HG03108 (cell line): Measurements from ENCODE around the gene SPATS2L.

ENCODE experiments used
- ATAC-seq: cut with Tn5 transposase; IDR thresholded peaks from one replicate; pipeline ENCODE4 v1.9.1; 2021; ENCODE audit warnings: moderate library complexity; ENCODE audit not compliant: unreplicated experiment

SPATS2L gene

DNA sequence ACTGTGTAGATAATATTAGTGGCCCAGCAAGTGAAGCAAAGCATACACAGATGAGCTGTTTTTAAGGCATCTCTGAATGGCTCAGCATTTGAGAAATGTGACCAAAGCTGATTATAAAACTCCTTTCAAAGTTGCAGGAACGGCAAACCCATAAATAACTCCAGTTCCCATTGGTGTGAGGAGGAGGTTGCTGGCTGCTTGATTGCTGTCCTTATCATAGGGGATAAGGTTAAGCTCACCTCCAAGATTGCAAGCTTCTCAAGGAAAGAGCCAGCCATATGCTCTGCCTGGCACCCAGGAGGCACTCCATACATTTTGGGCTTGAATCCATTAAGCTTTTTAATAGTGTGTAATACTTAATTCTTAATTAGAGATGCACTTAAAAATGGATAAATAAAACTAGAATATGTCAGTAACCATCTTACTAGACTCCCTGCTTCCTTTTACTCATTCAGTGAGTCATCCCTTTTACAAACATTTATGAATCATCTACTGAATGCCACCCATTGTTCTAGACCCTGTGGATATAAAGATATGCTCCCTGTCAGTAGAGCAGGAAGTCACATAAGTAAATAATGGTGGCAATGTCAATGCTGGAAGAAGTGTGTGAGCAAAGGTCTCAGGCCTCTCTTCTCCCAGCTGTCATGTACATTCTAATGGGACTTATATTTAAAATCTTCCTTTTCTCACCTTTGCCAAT, 99.3 kb downstream of the SPATS2L start:
- ATAC-seq = peak; percentile 39

DNA sequence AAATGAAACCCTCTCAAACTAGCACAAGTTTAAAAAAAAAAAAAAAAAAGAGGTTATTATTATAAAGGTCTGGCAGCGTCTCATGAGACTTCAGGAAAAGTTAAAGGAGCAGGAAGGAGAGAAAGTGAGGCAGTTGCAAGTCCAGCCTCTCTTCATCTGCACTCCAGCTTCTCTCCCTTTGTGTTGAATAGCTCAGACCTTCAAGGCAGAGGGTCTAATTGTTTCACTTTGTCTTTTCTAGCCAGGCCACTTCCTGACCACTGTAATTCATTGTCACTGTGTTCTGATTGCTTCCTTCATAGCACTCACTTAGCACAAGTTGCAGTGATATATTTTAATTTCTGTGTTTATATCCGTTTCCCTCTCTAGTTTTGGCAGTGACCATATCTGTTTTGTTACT, 99.9 kb downstream of the SPATS2L start:
- ATAC-seq = peak; percentile 62

DNA sequence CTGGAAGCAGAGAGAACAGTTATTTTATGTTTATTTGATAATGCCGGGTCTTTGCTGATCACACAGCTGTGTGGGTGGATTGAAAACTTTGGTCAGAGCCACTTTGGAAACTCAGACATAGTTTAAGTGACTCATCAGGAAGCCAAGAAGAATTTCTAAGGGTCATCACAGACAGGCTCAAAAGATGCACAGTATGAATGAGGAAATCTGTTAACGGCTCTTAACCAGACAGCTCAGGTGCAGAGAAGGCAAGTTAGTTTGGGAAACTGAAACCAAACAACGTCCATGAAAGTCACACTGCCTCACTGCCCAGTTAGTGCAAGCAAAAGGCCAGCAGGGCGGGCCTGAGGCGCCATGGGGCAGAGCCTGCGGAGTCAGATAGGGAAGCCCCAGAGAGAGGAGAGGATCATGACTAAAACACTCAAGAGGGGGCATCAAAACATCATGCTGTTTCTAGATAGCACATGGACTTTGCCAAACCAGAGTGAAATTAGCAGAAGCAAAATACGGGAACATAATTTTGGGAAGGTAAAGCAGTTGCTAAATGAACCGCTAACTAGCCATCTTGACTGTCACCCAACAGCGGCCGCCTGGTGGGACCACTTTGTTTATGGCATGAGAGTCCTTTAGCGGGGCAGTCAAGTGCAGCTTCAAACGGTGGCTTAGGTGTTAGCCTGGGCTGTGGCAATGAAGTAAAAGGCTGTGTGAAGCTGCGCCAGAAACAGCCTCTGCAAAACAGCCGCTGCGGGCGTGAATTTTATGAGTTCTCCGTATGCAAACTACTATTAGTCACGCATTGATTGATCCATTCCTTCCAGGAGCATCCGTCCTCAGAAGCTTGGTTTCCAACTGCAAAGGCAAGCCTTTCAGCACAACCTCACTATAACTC, 102.2 kb downstream of the SPATS2L start:
- no peak for ATAC-seq

DNA sequence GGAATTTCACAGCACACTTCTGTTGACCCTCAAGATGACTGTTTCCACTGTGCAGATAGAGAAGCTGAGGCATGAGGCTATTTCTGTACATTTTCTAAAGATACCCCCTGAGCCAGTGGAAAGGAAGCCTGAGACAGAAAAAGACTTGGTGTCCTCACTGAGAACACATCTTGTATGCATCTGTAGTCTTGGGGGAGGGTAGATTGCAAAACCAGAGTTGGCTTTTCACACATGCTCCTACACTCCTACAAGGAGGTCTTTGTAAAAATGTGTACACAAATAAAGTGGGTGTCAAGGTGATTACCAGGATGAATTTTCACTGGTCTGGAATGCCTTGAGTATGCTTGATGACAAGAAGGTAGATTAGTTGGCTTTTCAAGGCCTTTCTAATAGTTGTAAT, 105.3 kb downstream of the SPATS2L start:
- no peak for ATAC-seq

DNA sequence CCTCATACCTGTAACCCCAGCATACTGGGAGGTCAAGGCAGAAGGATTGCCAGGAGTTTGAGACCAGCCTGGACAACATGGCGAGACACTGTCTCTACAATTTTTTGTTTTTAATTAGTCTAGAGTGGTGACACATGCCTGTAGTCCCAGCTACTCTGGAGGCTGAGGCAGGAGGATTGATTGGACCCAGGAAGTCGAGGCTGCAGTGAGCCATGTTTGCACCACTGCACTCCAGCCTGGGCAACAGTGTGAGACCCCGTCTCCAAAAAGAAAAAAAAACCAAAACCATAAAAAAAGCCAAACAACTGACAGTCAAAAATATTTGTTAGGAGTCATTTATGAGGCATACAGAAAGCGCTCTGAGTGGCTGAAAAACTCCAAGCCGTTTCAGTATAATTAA, 107.9 kb downstream of the SPATS2L start:
- no peak for ATAC-seq

DNA sequence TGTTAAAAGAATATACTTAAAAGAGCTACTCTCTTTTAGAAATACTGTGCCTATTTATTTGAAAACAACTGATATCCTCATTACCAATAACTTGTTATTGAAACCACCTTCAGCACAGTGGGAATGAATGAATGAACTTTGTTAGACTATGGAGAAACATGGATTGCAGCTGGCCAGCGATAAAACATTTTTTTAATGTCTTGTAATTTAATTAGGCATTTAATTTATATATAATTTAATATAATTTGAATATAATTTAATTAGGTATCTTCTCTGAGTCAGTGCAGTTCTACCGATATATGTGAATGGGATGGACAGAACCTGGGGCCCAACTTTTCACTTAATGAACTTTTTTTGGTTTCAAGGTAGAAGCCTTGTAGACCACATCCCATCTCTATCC, 109.0 kb downstream of the SPATS2L start:
- no peak for ATAC-seq

DNA sequence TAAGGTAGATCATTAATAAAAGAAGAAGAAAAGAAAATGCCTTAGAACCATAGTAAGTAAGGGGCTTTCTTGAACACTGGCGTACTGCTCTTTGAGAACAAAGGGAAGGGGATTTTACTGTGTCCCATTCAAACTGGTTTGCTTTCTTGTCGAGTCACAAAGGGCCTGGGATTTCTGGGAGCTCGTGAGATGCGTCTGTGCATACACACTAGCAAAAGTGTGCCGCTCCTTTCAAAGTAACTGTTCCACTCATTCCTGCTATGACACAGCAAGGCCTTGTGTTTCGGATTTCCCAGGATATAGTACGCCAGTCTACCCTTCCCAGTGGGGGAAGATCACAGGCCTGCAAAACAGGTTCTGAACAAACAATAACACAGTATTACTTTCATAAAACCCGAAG, 110.4 kb downstream of the SPATS2L start:
- no peak for ATAC-seq

DNA sequence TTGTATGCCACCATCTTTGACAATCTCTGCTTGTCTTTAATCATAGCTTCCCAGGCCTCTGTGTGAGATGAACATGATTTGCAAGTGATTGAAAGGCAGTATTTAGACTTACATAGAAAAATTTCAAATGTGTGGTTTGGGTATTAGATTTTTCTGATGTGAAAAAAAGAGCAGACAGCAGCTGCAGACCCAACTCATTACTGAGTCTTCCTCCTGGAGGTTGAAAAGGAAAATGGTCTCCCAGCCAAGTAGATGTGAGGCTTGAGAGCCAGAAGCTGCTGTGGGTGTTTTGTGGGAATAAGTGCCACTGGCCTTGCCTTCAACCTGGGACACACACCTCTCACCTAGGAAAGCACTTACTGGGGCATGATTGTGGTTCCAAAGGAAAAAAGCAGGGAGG, 110.9 kb downstream of the SPATS2L start:
- no peak for ATAC-seq

DNA sequence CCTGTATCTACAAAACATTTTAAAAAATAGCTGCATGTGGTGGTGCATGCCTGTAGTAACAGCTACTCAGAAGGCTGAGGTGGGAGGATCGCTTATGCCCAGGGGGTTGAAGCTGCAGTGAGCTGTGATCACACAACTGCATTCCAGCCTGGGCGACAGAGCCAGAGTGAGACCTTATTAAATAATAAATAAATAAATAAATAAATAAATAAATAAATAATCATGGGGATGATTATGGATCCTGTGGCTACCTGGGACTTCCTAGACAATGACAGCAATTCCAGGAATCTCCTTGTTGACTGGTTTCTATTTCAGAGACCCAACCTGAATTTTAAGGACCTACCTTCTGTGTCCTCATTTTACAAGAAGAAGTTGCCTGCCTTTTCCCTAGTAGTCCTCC, 111.9 kb downstream of the SPATS2L start:
- no peak for ATAC-seq

DNA sequence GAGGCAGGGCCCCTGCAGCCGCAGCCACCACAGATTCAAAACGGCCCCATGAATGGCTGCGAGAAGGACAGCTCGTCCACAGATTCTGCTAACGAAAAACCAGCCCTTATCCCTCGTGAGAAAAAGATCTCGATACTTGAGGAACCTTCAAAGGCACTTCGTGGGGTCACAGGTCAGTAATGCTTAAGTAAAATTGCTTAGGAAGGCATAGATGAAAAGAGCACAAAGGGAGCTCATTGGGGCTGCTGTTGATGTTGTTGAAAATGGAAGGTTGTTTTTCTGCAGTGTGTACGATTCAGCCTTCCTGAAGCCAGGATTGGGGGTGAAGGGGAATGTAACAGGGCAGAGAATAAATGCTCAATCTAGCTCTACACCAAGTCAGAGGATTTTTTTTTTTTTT, 112.8 kb downstream of the SPATS2L start:
- no peak for ATAC-seq

DNA sequence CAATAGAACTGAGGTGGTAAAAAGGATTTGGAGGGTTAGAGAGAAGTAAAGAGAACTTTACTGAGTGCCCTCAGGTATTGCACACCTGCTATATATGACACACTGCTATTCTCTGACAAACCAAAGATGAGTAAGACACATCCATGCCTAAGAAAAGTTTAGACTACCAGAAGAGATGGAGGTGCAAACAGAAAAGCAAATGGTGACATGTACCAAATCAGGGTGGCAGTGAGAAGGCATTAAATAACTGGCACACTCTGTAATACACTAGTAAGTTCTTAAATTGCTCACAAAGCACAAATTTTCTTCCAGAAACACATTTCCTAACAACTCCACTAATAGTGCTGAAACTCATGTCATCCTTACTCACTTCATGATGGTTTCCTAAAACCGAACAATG, 114.8 kb downstream of the SPATS2L start:
- ATAC-seq = no peak

DNA sequence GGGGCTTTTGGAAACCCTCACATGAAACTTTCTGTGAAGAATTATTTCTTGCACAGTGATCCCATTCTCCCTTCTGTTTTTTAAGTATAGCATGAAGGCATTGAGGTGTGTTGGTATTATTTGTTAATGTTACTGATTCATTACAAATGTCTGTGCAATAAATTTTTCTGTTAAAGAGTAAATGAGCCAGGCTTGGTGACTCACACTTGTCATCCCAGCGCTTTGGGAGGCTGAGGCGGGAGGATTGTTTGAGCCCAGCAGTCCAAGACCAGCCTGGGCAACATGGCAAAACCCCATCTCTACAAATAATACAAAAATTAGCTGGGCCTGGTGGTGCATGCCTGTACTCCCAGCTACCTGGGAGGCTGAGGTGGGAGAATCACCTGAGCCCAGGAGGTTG, 115.6 kb downstream of the SPATS2L start:
- ATAC-seq = no peak

DNA sequence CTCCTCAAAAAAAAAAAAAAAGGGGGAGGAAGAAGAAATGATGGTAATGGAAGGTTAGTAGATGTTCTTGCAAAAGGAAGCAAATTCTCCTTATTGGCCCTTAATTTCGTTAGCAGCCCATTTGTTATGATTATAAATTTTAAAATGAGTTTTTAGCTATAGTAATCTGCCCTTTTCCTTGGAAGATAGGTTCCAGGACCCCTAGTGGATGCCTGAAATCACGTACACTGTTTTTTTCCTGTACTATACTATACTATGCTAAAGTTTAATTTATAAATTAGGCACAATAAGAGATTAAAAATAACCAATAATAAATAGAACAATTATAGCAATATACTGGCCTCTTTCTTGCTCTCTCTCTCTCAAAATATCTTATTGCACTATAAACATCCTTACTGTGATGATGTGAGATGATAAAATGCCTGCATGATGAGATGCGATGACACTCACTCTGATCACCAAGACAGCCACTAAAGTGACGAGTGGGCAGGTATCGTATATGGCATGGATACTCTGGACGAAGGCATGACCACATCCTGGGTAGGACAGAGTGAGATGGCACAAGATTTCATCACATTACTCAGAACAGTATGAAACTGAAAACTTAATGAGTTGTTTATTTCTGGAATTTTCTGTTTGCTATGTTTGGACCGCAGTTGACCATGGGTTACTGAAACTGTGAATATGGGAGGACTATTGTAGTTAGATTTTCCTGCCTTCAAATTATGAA, 116.2 kb downstream of the SPATS2L start:
- no peak for ATAC-seq

DNA sequence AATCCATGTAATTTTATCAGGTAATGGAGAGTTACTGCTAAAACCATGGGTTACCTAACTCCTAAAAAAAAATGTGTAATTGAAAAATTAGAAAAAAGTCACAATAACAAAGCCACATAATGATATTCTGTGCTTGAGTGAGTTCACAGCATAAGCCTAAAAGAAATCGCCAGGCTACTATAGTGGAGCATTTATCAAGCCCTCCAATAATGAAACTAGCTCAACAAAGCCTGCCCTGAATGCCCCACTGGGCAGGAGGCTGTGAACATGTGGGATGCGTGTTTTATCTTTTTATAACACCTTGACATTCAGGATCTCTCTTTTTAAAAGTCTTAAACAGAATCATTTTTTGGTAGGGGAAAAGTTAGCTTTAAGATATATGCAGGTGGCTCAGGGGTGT, 117.0 kb downstream of the SPATS2L start:
- no peak for ATAC-seq

DNA sequence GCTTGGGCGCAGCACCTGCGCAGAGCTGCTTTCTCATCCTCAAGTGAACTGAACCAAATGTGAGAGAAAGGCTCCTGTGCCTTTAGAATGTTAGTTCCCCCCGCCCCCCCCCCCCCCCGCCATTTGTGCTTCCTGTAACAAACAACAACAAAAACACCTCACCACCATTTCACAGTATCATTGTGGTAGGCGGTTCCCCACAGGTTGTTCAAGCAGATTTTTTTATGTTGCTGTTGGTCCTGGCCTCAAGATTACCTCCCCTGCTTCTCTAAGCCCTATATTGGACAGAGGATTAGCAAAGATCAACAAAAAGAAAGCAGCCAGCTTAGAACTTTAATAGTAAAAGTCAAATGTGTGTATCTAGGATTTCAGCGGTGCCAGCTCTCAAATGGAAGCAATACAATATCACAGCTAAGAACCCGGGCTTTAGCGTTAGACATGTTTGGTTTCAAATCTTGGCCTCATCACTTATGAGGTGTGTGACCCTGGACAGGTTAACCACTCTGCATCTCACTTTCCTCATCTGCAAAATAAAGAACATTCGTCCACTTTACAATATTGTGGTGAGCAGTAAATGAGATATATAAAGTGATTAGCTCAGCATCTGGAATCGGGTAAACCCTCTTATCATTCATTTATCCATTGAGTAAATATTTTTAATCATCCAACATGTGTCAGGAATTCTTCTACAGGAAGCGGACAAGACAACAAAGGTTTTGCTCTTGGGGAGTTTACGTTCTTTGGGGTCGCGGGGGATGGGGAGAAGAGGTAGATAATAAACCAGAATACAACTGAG, 118.7 kb downstream of the SPATS2L start:
- no peak for ATAC-seq

DNA sequence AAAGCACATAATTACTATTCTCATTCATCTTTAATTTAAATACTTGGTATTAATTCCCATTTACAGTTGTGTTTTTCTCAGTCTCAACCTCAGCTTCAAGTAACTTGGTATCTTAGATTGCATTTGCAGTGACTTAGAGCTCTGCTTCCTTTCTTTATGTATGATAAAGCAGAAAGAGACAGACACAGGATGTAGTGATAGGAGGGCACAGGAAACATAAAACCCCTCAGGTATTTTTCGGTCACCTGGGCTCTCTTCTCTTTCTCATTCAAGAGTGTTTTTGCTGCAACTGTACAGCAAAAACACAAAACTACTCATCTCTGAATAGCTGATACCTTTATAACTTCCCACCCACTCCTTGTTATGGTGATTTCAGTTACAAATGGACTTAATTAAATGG, 120.3 kb downstream of the SPATS2L start:
- ATAC-seq = no peak

DNA sequence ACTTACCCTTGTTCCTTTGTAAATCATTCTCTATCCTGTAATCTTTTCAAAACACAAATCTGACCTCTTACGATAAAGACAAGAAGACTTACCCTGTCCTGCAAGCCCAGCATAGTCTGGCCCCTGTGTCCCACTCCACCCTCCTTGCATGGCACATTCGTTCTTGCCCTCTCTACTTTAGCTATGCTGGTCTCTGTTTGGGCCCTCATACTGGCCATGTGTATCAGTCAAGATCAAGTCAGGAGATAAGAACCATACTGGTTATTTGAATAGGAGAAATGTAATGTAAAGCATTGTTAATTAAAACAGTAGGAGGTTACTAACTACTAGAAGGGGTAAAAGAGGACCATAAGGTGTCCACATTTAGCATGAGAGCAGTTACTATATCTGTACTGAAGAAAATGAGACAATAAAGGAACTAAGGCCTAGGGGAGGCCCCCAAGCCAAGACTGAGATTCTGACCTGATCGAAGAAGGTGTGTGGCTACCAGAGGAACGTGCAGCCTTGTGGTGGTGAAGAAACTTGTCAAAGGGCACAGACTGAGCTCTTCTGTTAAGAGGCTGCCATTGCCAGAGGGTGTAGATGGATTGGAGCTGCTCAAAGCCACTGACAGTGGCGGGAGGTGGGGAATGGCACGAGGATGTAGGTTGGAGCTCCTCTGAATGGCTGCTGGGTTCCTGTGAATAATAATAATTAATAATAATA, 122.6 kb downstream of the SPATS2L start:
- peak; percentile 69 for ATAC-seq

DNA sequence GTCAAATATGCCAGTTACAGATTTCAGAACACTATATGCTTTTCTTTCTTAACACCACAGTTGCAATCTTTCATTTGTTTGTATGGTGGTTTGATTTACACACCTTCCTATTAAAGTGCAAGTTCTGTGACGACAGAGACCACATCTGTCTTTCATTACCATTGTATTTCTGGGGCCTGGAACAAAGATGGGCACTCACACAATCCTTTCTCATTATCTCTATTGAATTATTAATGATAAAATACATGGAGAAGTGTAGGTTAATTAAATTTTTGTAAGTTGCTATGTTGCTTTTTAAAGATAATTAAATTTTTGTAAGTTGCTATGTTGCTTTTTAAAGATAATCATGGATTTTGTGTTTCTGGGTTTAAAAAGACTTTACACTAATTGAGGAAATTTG, 123.5 kb downstream of the SPATS2L start:
- ATAC-seq = no peak

DNA sequence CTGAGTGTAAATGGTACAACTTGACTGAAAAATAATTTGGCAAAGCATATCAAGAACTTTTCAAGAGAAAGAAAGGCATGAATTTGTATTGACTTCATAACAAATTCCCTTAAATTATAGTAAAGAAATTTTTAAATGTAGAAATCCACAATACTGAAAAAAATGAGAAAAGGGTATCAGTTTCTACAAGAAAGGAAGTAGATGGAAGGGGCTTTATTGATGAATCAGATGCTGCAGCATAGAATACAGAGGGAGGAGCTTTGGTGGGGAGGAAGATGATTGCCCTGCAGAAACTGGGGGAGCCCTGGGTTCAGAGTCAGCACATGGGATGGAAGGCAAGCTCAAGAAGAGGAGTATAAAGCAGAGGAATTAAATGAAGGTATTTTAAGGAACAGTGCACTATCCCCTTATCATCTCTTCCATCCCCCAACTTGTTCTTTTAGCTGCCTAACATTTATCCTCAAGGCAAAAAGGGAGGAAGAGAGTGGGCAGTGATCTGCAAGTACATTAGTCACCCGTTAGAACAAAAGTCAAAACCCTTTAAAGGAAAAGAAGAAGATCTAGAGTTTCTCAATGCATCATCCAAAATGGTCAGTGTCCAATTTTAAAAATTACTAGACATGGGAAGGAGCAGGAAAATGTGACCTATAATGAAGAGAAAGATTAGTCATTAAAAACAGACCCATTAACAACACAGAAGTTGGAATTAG, 125.7 kb downstream of the SPATS2L start:
- ATAC-seq = no peak

DNA sequence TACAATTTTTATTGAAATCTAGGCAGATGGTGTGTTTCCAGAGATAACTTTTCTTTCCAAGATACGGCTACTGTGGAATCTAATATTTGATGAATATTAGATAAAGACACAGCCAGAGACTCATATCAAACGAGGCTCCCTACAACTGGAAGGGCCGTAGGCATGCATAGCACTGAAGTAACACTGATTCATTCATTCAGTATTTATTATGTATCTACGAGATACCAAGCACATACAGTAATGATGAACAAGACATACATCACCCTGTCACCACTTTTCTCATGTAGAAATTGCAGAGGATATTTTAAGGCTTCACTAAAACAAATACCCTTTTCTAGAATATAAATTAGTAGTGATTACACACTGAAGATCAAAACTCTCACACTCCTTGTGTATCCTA, 128.9 kb downstream of the SPATS2L start:
- no peak for ATAC-seq
